NCI-H2196 treated with DMSO at 0.1 percent for 48 hours (cell line): ENCODE results near the gene MSI1.

ENCODE experiments used
- DNase-seq: peaks from one replicate; lab custom pipeline; 2025; ENCODE audit not compliant: unreplicated experiment; lab: John Stamatoyannopoulos, UW

Gene MSI1

DNA sequence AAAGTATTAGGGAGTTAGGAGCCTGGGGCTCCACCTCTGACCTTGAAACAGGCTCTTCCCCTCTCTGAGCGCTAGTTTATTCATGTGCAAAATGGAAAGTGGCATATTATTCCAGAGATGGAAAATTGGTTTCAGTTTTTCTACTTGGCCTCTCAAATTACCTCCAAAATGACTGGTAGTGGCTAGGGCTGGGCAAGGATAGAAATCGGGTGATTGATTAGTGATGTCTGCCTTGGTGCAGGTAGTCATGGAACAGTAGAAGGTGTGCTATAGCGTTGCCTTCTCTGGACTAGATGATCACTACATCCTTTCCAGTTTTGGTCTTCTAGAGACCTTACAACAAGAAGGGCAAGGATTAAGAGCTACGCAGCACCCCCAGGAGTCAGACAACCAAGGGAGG is 8.6 kb upstream of the MSI1 start:
- DNase-seq: no peak

DNA sequence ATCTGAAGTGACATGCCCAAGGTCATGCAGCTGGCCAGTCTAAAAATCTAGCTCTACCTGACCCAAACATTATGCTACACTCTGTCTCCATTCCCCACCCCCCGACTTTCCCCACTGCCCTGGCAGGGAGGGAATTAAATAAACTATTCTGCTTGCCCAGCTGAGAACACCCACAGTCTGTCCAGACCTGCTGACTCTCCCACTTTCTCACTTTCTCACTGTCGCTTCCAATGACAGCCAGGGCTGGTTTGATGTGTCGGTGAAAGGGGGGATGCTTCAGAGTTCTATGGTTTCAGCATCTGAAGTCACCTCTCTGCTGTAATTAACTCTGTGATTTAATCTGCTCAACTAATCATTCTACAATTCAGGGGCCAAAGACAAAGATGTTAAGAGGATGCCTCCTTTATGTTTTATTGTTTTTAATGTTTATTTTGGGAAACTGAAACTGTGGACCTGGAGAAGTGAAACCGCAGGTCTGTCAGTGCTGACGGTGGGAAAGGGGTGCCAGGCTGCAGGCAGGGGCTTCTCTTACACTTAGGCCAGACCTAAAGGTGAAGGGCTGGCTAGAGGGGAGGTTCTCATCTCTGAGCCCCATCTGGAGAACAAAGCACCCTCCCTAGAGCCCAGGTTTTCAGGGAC is 8.1 kb upstream of the MSI1 start:
- no peak for DNase-seq

- DNase-seq: no peak
These were observed 7.5 kb upstream of the MSI1 start for GRCh38 chr12:120376416-120376815.

DNA sequence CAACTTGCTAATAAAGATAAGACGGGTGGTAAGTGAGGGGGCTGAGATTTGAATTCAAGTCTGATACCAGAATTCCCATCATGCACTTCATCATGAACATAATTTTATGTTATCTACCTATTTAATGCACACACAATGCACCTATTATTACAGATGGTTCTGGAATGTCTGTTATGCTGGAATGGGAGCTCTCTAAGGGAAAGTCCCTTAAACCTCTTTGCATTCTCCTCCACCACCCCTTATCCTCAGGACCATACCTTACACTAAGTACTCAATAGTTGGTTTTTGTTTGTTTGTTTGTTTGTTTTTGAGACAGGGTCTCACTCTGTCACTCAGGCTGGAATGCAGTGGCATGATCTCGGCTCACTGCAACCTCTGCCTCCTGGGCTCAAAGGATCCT is 7.0 kb upstream of the MSI1 start:
- no peak for DNase-seq

- no peak for DNase-seq
These were observed 4.7 kb upstream of the MSI1 start for GRCh38 chr12:120373683-120374082.

GRCh38 chr12:120370343-120371243 is 1.6 kb upstream of the MSI1 start:
- DNase-seq: no peak

DNA sequence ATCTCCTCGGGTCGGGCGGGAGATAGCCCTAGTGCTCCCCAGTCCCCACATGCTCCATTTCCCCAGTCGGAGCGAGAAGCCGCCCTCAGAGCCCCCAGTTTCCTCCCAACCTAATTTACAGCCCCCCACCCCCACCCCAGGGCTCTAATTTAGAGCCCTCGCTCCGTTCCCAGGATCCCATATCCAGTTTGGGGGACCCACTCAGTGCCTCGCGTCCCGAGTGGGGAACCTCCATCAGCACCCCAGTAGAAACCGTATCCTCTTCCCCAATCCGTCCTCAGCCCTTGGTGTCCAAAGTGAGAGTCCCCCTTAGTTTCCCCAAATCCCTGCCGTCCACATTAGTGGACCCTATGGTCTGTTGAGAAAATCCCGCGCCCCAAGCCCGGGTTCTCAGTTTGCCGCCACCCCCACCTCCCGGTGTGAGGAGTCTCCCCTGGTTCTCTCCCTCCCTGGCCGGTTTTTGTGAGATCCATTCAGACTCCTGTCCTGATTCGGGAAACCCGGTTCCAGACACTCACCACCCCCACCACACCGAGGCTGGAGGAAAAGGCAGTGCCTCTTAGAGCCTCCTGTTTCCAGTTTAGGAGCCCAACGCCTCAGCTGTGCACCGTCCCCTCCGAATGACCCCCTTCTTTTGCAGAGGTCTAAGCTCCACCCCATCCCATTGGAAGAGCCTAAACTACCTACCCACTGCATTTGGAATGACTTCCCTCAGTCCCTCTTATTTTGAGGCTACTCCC is 809 bp upstream of the MSI1 start:
- no peak for DNase-seq

- no peak for DNase-seq
These were observed 808 bp downstream of the MSI1 start for GRCh38 chr12:120367924-120368788.

GRCh38 chr12:120367233-120367923 is 1.6 kb downstream of the MSI1 start:
- no peak for DNase-seq

DNA sequence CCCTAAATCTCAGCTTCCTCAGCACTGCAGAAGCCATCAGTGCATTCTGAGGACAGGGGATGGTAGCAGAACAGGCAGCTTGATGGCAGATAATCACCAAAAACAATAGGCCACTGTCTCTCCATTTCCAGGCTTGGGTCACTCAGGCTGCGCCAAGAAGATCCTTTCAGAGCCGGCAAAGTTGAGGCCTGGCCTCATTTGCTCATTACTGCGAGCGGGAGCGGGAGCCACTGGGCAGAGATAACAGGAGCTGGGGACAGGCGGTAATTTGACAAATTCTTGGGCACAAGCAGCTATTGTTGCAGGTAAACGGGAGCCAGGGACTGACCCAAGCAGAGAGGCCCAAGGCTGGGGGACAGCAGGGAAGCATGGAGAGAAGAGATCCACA is 2.1 kb downstream of the MSI1 start:
- DNase-seq: no peak

GRCh38 chr12:120366341-120366705 is 2.6 kb downstream of the MSI1 start:
- no peak for DNase-seq

DNA sequence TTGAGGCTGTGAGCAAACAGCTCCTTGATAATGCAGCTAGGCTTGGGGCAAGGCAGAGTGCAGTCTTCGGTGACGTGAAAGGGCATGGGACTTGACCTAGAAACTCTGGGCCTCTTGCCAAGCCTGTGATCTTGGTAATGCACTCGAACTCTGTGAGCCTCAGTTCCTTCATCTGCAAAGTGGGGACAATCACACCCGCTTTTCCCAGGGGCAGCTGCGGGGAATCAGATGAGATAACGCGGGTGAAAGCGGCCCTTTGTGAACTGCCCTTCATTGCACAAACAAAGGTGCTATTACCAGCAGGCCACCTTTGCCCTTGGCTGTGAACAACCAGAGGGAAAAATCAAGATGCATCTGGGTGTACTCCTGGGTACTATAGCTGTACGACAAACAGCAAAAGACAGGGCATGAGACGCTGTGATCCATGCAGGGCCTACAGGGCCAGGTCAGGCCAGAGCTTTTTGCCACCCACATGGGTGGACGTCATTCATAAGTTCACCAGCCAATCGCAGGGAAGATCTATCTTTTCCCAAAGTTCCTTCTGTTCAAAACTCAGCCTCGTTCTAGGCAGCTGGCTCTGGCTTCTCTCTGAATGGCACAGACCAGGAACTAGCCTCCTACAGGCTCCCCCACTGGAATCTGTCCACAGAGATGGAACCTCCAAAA is 3.2 kb downstream of the MSI1 start:
- no peak for DNase-seq

- no peak for DNase-seq
These were observed 4.5 kb downstream of the MSI1 start for GRCh38 chr12:120364487-120364886.

GRCh38 chr12:120363274-120363855 is 5.6 kb downstream of the MSI1 start:
- no peak for DNase-seq

DNA sequence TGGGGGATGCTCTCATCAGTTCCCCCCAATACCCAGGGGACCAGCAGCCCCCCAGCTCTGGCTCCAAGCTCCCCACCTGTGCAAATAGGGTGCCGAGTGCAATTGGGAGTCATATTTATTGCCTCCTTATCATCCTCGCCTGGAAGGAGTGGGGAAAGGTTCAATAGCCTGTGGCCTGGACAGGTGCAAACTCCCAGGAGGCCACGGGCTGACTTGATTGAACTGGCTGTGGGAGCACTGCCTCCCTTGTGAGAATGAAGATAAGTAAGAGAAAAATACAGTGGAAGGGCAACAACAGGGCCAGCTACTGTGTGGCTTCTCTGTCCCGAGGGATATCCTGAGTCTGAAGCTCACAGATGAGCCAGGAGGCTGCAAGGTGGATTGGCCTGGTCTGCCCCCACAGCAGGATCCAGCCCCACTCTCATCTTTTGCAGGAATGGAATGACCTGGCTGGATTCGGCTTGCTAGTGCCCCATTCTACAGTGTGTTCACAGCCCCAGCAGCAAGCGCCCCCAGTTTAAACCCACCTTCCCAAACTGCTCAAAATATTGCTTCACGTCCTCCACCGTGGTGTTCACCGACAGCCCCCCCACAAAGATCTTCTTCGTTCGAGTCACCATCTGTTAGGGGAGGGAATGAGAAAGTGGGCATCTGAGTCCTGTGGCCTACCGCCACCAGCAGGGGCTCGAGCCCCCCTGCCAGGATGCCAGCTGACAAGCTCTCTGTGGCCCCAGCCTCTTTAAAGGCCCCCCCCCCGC is 6.3 kb downstream of the MSI1 start:
- DNase-seq: no peak

DNA sequence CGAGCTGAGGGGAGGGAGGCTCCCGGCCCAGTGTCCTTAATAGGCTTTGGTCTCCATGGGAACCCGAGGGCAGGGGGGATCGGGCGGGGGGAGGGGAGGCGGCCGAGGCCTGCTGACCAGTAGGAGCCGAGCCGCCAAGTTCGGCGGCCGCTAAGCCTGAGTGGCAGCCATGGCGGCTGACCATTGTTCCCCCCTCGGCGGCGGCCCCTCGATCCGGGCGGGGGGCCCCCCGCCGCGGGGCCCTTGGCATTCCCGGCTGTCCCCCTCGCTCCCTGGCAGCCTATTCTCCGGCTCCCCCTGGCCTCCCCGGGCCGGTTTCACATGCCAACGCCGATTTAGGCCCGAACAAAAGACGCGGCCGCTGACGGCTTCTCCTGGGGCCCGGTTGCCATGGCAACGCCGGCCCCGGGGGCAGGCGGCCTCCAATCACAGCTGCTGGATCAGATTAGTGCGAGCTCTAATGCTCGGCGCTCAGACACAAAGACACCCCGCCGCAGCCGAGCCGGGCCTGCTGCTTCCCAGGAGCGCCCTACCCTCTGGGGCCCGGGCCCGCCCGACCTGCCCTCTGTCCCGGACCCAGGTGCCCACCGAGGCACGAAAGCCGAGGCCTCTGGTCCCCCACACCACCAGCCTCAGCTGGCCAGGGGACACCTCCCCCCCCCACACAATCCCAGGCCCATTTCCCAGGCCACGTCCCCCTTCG is 7.3 kb downstream of the MSI1 start:
- peak; percentile 82 for DNase-seq

DNA sequence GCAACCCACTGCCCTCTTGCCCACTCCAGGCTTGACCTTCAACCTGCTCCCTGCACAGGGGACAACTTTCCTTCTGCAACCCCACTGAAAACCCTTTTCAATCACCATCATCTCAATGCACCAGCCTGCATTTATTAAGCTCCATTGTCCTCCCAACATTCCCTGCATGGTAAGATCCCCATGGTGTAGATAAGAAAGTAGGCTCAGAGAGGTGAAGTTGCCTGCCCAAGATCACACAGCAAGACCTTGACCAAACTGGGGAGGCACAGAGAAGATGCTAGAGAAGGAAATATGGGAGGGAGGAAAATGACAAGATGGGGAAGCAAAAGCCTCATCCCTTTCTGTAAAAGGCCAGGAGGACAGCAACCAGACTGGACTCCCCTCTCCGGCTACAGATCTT is 9.8 kb downstream of the MSI1 start:
- no peak for DNase-seq

DNA sequence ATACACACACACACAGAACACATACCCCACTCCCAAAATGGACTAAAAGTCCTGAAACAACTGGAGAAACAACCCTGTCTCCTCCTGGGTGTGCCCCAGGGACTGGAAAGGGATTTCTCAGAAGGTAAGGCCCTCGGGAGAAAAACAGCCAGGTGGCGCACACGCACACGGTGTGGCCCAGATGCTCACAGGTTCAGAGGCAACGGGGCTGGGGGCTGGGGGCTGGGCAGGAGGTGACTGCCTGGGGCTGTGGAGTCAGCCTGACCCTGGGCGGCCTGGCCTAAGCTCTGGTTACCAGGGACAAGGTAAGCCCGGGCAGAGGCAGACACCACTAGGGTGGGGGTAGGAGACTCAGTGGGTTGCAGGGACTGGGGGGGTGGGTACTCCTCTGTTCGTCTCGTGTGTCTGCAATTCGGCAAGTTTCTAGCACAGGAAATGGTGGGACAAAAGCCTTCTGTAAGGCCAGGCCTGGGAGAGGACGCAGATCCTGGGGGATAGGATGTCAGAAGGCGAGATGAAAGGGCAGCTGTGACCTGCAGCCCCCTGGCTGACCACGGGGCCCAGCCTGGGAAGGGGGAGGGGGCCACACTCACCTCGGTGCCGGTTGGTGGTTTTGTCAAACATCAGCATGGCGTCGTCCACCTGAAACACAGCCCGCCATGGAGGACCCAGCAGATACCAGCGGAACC is 10.4 kb downstream of the MSI1 start:
- no peak for DNase-seq
